ENCODE data around the gene LTB4R2.

The LTB4R2 gene

DNA sequence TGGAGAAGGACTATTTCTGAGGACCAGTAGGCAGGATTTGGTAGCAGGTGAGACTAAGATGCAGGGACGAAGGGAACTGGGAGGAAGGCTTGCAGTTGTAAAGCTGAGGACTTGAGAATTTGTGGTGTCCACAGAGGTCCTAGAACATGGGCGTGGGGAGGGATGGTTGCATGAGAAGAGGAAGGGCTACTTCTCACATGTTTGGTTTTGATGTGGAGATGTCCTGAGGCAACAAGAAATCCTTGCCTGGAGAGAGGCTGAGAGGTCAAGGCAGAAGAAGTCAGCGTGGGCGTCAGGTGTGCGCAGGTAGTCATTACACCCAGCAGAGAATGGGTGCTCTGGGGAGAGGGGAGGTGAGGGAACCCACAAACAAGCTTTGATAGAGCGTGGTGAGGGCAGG is 32.9 kb upstream of the LTB4R2 start:
- DNase-seq (ENCODE audit: low read depth in 1 of 2, low spot score in 1 of 2) = no peak

DNA sequence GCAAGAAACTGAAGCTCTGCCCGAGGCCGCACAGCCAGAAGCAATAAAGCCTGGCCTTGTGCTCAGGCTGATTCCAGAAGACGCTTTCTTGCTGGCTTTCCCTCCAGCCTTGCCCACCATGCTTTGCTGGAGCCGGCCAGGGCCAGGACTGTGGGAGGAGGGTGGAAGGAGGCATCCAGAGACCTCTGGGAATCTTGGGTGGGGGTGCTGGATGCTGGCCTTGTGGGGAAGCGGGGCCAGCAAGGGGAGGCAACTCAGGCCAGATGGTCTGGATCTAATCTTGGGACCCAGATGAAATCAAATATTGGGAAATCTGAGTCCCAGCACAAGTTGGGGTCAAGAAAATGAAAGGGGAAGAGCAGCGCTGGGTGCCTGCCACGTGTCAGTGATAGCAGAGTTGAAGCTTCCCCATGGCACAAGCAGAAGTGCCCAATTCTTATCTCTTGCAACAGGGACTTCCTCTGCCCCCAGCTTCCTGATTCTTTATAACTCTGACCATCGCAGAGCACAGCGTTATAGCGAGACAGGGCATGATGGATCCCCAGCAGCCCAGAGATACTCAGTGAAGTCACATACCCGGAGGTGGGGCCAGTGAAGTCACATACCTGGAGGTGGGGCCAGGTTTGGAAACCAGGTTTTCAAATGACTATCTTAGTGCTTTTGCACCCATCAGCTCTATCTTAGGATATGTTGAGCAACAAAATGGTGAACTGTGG is 32.2 kb upstream of the LTB4R2 start:
- DNase-seq (ENCODE audit: low read depth in 1 of 2, low spot score in 1 of 2) = no peak

DNA sequence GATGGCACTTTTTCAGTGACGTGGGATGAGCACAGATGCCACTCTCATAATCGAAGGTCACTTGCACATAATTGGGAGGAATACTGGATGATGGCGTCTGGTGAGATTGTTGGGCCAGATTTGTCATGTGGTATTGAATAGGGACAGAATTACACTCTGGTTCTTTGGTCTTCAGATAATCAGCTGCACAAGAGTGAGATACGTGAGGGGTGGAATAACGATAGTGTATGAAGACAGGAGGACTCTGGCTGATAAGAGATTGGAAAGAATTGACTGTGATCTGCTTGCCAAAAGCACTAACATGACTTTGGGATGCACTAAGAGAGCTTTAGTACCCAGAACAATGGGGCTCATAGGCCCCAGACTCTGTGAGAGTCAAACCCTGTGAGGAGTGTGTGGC is 31.5 kb upstream of the LTB4R2 start:
- no peak for DNase-seq (ENCODE audit: low read depth in 1 of 2, low spot score in 1 of 2)

GRCh38 chr14:24279301-24280186 is 30.4 kb upstream of the LTB4R2 start:
- peak; percentile 10 to 54 for DNase-seq (ENCODE audit: low read depth in 1 of 2, low spot score in 1 of 2)

- no peak for DNase-seq (ENCODE audit: low read depth in 1 of 2, low spot score in 1 of 2)
Measured at GRCh38 chr14:24280797-24281460, 29.0 kb upstream of the LTB4R2 start.

DNA sequence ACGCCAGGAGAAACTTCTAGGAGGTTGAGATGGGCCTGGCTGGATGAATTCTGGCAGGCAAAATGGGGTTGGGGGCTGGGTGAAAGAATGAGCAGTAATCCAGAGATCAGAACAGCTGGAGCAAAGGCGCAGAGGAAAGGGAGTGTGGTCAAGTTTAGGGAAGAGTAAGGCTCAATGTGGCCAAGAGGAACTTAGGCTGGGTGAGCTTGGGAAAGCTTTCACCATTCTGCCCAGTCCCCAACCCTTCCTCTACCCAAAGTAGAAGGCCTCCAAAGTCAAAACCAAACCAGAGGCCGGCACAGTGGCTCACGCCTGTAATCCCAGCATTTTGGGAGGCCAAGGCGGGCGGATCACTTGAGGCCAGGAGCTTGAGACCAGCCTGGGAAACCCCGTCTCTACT is 28.3 kb upstream of the LTB4R2 start:
- no peak for DNase-seq (ENCODE audit: low read depth in 1 of 2, low spot score in 1 of 2)

DNA sequence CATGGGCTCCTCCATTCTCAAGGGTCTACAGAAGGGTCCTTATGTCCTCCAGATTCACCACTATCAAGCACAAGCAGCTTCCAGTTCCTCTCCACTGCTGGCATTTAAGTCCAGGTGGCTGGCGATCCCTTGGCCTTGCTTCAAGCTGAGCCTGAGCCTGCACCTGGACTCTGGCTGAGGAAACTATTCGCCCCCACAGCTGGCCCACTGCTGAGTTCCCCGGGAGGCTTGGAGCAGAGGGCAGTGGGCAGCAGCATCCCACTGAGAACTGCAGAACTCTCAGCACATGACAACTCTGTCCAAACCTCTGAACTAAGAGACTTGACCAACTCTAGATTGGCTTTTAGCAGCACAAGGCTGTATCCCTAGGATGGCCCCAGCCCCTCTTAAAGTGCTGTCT is 27.2 kb upstream of the LTB4R2 start:
- DNase-seq (ENCODE audit: low read depth in 1 of 2, low spot score in 1 of 2) = no peak

GRCh38 chr14:24283796-24284460 is 26.0 kb upstream of the LTB4R2 start:
- no peak for DNase-seq (ENCODE audit: low read depth in 1 of 2, low spot score in 1 of 2)

GRCh38 chr14:24284501-24285035 is 25.4 kb upstream of the LTB4R2 start:
- no peak for DNase-seq (ENCODE audit: low read depth in 1 of 2, low spot score in 1 of 2)

DNA sequence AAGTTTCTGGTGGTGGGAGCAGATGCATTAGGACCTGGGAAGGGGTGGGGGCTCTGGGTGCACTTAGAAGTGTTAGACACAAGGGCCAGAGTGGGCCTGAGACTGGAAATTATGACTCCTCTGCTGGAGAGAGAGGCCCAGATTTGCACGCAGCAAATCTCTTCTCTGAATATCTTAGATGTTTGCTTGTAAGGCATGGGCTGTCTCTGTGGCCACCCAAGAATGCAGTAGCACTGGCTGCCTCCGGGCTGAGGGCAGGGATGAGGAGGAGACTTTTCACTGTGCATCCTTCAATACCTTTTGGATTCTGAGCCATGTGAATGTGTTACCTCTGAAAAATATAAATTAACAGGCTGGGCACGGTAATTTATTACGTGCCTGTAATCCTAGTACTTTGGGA is 24.6 kb upstream of the LTB4R2 start:
- DNase-seq (ENCODE audit: low read depth in 1 of 2, low spot score in 1 of 2) = no peak

DNA sequence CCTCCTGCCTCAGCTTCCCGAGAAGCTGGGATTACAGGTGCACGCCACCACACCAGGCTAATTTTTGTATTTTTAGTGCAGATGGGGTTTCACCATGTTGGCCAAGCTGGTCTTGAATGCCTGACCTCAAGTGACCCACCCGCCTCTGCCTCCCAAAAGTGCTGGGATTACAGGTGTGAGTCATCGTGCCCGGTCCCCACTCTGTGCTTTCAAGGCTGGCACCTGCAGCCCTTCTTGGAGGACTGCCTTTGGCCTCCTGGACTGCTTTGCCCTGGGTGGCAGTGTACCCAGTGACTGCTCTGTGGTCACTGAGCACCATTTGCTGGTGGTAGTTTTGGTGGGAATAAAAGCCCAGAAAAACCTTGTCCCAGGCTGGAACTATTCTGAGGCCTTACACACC is 22.9 kb upstream of the LTB4R2 start:
- no peak for DNase-seq (ENCODE audit: low read depth in 1 of 2, low spot score in 1 of 2)

DNA sequence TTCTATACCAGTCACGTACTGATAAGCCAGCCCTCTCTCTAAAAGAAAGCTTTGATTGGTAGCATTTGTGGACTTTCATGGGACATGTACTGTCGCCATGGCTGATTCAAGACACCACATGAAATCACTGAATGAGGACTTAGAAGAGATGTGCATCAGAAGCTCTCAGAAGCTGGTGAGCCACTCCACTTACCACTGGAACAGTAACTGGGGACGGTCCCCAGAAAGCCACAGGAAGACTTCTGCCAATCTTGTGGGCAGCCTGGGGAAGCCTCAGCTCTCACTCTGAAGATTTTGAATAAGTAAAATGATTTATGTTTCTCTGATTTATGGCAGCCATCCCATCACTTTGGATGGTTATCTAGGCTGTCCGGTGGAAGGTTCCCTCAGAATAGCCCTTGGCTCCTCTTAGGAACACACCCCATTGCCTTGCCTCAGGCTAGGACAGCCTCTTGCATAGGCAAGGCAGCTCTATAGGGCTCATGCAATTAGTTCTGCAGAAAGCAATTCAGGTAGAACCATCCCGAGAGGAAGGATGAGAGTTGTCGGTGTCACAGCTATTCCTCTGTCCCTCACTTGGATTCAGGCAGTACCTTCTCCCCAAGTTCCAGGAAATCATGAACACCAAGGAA is 20.2 kb upstream of the LTB4R2 start:
- DNase-seq (ENCODE audit: low read depth in 1 of 2, low spot score in 1 of 2) = peak in 1 of 2 donors; percentile 58

DNA sequence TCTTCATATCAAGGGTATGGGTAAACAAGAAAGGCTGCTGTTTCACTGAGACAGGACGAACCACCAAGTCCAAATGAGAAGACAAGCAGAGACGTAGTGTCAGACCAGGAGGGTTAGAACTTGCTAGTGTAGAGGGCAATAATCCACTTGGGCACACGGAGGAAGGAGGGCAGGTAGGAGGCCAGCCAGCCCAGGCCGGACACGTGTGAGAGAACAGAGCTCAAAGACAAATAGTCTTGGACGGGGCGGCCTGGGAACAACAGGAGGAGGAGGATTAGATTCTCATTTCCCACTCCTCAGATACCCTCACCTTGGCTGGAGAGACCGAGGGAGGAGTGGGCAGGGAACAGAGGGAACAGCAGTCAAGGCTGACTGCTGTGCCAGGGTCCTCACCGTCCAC is 19.2 kb upstream of the LTB4R2 start:
- no peak for DNase-seq (ENCODE audit: low read depth in 1 of 2, low spot score in 1 of 2)

- DNase-seq (ENCODE audit: low read depth in 1 of 2, low spot score in 1 of 2) = no peak
Measured at GRCh38 chr14:24291446-24292117, 18.4 kb upstream of the LTB4R2 start.

GRCh38 chr14:24292118-24292807 is 17.7 kb upstream of the LTB4R2 start:
- DNase-seq (ENCODE audit: low read depth in 1 of 2, low spot score in 1 of 2) = no peak

GRCh38 chr14:24293525-24293924 is 16.4 kb upstream of the LTB4R2 start:
- no peak for DNase-seq (ENCODE audit: low read depth in 1 of 2, low spot score in 1 of 2)

GRCh38 chr14:24296341-24297157 is 13.4 kb upstream of the LTB4R2 start:
- peak; percentile 45 to 71 for DNase-seq (ENCODE audit: low read depth in 1 of 2, low spot score in 1 of 2)

DNA sequence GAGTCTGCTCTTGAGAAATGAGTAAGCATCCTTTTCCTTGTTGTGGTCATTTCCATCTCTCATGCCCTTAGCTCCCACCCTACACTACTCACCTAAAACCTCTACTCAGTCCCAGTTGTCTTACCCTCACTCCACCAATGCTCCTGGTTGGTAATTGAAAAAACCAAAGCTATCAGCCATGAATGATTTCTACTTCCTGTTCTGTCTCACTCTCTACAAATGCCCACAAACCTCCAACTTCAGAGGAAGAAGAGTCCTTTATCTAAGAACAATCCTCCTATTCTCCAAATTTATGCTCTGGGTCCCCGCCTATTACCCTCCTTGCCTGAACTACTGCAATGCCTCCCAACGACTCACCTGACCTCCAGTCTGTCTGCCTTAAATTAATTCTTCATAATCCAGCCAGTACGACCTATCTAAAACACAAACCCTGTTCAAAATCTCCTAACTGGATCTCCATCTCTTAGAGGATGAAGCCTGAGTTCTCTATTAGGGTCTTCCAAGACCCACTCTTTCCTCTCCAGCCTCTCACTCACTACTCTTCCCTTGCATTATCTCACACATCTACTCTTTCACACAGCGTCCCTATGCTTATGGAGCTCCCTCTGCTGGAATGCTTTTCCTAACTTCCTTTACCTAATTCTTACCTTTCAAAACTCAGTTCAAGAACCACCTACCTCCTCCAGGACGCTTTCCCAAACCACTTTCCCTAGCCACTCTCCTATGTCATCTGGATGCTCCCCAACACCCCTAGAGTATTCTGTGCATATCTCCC is 12.6 kb upstream of the LTB4R2 start:
- DNase-seq (ENCODE audit: low read depth in 1 of 2, low spot score in 1 of 2) = no peak

All from activated CD4-positive, alpha-beta T cell treated with anti-CD3 and anti-CD28 coated beads, Interleukin-2, amount 50 U/mL, for 24 hours (primary cell).